HL-60 (cell line): ENCODE data around the gene TRIM44.

Experiments
- DNase-seq, 2 experiments: peaks; one replicate each; pipeline ENCODE4 v3.0.0-alpha.2; 2010 to 2020; ENCODE audit warnings: low read depth in 1 of 2, low spot score in 1 of 2
- H3K27ac ChIP-seq: fragments of 250-450 bp; sonication (Bioruptor Pico); replicated peaks from 2 replicates; pipeline ENCODE4 v1.5.1; 2020; ENCODE audit warnings: mild to moderate bottlenecking, moderate library complexity
- H3K27me3 ChIP-seq: fragments of 250-450 bp; sonication (Bioruptor Pico); 2 replicates; pipeline ENCODE4 v1.5.1; 2021; ENCODE audit warnings: mild to moderate bottlenecking, moderate library complexity; ENCODE audit not compliant: insufficient read depth, poor library complexity, severe bottlenecking
- H3K4me3 ChIP-seq: replicated peaks from 2 replicates; pipeline ENCODE4 v1.5.1; 2011; ENCODE audit warnings: mild to moderate bottlenecking, control low read depth, low read length; ENCODE audit not compliant: insufficient read depth
- GABPA ChIP-seq: IDR thresholded peaks from 2 replicates; pipeline ENCODE4 v1.6.1; 2012; ENCODE audit warnings: low read depth
- POLR2AphosphoS5 ChIP-seq: IDR thresholded peaks from 2 replicates; pipeline ENCODE4 v1.6.1; 2012; ENCODE audit warnings: low read depth
- SPI1 ChIP-seq: IDR thresholded peaks from 2 replicates; pipeline ENCODE4 v1.6.1; 2012; ENCODE audit warnings: low read depth, mild to moderate bottlenecking, borderline replicate concordance
- TF ChIP-seq, protein P1 (sequence below): IDR thresholded peaks from 2 replicates; pipeline ENCODE4 v1.6.1; 2012; ENCODE audit warnings: low read depth; ENCODE audit not compliant: insufficient replicate concordance
- TF ChIP-seq, protein P2 (sequence below): IDR thresholded peaks from one replicate; pipeline ENCODE4 v1.5.1; 2011; ENCODE audit warnings: low read length, control low read depth, inconsistent platforms; ENCODE audit not compliant: insufficient read depth

Gene TRIM44

DNA sequence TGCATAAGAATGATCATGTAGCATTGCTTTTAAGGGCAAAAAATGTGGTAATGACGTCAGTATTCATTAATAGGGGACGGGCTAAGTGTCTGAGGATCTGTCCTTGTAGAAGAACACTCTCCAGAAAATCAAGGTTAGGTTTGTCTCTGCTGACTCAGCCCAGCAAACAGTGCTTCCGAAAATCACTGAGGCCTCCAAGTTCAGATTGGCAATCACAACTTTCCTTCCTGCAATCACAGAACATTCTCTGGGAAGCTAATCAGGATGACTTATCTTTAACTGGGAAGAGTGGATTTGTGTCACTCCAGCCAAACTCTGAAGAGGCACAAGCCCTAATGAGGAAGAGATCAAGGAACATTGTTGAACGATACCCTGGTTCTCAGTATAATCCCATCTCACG, 158.0 kb downstream of the TRIM44 start:
- Histone ChIP-seq H3K27me3 (no peaks in the 10 kb centered on the region), H3K4me3 (no peak overlapping the region), H3K27ac (no peak overlapping the region)
- no peak for DNase-seq
- TF ChIP-seq GABPA, result no peak
- TF ChIP-seq, protein P1, sequence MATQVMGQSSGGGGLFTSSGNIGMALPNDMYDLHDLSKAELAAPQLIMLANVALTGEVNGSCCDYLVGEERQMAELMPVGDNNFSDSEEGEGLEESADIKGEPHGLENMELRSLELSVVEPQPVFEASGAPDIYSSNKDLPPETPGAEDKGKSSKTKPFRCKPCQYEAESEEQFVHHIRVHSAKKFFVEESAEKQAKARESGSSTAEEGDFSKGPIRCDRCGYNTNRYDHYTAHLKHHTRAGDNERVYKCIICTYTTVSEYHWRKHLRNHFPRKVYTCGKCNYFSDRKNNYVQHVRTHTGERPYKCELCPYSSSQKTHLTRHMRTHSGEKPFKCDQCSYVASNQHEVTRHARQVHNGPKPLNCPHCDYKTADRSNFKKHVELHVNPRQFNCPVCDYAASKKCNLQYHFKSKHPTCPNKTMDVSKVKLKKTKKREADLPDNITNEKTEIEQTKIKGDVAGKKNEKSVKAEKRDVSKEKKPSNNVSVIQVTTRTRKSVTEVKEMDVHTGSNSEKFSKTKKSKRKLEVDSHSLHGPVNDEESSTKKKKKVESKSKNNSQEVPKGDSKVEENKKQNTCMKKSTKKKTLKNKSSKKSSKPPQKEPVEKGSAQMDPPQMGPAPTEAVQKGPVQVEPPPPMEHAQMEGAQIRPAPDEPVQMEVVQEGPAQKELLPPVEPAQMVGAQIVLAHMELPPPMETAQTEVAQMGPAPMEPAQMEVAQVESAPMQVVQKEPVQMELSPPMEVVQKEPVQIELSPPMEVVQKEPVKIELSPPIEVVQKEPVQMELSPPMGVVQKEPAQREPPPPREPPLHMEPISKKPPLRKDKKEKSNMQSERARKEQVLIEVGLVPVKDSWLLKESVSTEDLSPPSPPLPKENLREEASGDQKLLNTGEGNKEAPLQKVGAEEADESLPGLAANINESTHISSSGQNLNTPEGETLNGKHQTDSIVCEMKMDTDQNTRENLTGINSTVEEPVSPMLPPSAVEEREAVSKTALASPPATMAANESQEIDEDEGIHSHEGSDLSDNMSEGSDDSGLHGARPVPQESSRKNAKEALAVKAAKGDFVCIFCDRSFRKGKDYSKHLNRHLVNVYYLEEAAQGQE, result no peak
- no peak for TF ChIP-seq POLR2AphosphoS5
- TF ChIP-seq, protein P2, sequence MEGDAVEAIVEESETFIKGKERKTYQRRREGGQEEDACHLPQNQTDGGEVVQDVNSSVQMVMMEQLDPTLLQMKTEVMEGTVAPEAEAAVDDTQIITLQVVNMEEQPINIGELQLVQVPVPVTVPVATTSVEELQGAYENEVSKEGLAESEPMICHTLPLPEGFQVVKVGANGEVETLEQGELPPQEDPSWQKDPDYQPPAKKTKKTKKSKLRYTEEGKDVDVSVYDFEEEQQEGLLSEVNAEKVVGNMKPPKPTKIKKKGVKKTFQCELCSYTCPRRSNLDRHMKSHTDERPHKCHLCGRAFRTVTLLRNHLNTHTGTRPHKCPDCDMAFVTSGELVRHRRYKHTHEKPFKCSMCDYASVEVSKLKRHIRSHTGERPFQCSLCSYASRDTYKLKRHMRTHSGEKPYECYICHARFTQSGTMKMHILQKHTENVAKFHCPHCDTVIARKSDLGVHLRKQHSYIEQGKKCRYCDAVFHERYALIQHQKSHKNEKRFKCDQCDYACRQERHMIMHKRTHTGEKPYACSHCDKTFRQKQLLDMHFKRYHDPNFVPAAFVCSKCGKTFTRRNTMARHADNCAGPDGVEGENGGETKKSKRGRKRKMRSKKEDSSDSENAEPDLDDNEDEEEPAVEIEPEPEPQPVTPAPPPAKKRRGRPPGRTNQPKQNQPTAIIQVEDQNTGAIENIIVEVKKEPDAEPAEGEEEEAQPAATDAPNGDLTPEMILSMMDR, result no peak
- TF ChIP-seq SPI1, result no peak

DNA sequence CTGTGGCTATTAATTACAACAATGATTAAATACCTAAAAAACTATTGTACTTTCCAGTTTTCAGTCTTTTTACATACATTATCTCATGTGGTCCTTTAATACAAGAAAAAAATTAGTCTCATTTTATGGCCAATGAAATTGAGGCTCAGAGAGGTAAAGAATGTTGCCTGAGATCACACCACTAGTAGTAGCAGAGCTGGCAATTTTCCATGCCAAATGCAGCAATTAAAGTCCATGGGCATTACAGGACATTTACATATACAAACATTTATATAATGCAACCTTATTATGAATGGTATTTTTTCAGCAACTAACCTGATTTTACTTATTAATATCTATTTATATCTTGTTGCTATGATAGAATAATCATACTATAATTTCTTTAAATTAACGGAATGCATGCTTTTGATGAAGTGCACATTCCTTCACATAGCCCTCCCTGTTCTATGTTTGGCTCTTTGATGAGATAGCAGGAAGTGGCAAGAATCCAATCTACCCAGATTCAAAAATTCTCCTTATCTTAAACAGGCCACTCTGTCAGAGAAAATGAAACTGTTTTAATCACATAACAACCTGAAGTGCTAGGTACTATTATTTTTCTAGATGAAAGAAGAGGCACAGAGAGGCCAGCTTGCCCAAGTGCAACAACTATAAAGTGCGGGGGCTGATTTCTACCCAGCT, 160.4 kb downstream of the TRIM44 start:
- DNase-seq, result no peak

DNA sequence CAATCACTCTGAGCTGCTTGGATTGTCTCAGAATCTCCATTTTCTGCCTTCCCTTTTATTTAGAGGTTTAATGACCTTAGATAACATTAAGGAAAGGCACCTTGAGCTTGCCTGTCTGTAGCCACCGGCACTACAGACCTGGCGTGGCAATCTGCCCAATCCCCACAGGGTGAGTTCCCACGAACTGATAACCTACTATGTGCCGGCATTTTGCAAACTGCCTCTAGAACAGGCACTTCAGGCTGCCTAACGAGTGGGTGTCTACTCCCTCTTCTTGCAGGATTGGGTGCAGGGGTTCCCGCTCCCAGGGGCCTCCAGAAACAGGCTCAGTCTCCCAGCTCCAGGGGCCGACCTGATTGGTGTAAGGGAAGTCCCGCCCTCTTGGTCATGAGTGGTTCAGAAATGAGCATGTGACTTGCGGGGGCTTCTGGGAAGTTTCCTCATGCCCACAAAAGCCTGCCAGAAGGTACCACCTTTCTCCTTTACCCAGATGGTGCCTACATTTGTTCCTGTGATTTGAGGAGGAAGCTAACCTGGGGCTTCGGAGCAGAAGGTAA, 161.2 kb downstream of the TRIM44 start:
- Histone ChIP-seq H3K27me3 (no peaks in the 10 kb centered on the region), H3K4me3 (no peak overlapping the region), H3K27ac (no peak overlapping the region)
- TF ChIP-seq SPI1, result no peak
- TF ChIP-seq, protein P1, result no peak
- TF ChIP-seq GABPA, result no peak
- TF ChIP-seq POLR2AphosphoS5, result no peak
- TF ChIP-seq, protein P2, result no peak
- no peak for DNase-seq

More for the DNA sequence above, 160.4 kb downstream of the TRIM44 start:
- TF ChIP-seq POLR2AphosphoS5, result no peak
- TF ChIP-seq, protein P1, result no peak
- TF ChIP-seq GABPA, result no peak
- TF ChIP-seq SPI1, result no peak
- TF ChIP-seq, protein P2, result no peak
- Histone ChIP-seq H3K27ac (no peak overlapping the region), H3K27me3 (no peaks in the 10 kb centered on the region), H3K4me3 (no peak overlapping the region)
